GM13976 (cell line): ENCODE data around the gene GFER.
A peak's percentile ranks its signal among the peaks of the same experiment; 100 is the strongest.

Experiments used
- DNase-seq: peaks from one replicate; pipeline ENCODE4 v3.0.0; 2012; ENCODE audit warnings: low spot score
- in situ Hi-C: fragments of 300-500 bp; cut with MboI; formaldehyde crosslinking; loops from one replicate; pipeline ENCODE4 v1.12.0; 2022; ENCODE audit warnings: low sequenced_read_pairs, mixed read lengths, inconsistent platforms; ENCODE audit not compliant: unreplicated experiment
- TF ChIP-seq, protein P1 (sequence below): IDR thresholded peaks from 2 replicates; pipeline ENCODE4 v1.5.1; 2012; ENCODE audit warnings: borderline replicate concordance, mild to moderate bottlenecking; ENCODE audit not compliant: insufficient read depth; ENCODE audit errors: extremely low read depth, missing control alignments, control extremely low read depth

GFER gene

DNA sequence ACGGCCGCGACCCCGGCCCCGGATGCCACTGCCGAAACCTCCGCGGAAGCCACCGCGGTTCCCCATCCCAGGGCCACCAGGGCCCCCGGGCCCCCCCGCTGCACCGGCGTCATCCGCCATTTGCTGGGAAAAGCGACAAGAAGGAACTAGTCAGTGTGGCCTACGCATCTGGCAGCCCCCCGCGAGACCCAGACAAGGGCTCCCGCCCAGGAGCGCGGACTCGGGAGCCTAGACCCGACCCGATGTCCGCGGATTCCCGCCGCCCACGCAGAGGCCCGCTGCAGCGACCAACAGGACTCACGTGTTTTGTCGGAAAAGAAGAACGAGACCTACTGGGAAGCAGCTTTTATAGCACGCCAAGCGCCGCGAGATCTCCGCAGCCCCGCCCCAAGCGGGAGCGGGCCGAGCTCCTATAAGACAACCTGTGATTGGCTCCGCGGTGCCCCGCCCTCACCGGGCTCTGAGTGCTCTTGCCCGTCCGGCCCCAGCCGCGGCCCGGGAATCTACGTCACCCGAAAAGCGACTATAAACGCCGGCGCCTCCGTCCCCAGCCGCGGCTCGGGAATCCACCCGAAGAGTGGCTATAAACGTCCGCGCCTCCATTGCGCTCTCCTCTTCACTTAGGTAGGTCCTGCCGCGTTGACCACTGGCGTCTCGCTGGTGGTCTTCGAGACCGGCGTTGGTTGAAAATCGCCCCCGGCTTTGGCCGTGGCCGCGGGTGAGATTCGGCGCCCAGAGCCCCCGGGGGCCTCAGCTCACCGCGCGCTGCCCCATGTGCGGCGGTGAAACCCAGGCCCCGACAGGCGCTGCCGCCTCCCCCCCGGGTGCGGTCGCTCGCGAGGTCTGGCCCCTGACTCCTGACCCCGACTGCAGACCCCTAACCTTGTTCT lies 19.2 kb upstream of the GFER start, which contains the start of gene RPS2:
Gene RPS2, minus strand, starts transcription at position 321 of the 890 bp plus-strand sequence. Its CDS starts 201 bp downstream, at position 120.
- TF ChIP-seq, protein P1, sequence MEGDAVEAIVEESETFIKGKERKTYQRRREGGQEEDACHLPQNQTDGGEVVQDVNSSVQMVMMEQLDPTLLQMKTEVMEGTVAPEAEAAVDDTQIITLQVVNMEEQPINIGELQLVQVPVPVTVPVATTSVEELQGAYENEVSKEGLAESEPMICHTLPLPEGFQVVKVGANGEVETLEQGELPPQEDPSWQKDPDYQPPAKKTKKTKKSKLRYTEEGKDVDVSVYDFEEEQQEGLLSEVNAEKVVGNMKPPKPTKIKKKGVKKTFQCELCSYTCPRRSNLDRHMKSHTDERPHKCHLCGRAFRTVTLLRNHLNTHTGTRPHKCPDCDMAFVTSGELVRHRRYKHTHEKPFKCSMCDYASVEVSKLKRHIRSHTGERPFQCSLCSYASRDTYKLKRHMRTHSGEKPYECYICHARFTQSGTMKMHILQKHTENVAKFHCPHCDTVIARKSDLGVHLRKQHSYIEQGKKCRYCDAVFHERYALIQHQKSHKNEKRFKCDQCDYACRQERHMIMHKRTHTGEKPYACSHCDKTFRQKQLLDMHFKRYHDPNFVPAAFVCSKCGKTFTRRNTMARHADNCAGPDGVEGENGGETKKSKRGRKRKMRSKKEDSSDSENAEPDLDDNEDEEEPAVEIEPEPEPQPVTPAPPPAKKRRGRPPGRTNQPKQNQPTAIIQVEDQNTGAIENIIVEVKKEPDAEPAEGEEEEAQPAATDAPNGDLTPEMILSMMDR, result no peak
- peak; percentile 100 for DNase-seq
- in situ Hi-C loops, result no loop called here

DNA sequence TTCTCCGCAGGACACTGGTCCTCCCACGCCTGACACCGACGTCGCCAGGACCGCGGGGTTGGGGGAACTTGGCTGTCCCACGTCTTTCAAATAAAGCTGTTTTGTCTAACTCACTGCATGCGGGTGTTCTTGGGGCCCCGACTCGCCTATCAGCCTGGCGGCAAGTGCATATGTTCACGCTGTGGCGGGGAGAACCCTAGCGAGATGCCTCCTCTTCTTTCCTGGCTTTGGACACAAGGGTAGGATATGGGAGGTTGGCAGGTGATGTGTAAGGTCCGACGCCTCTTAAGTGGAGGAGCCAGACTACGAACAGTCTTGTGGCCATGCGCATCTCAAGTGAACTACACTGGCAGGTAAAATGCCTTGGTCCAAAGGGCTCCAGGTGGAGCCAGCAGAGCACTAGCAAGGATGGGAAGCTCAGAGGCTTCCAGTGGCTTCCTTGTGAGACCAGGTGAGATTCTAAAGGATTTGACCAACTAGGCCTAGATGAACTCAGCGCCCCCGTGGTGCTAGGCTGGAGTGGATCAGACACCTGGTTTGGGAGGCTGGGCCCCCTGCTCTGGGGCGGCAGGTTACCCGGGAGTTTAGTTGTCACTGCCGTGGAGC lies 18.5 kb upstream of the GFER start:
- TF ChIP-seq, protein P1, result no peak
- in situ Hi-C loops, result no loop called here
- no peak for DNase-seq

DNA sequence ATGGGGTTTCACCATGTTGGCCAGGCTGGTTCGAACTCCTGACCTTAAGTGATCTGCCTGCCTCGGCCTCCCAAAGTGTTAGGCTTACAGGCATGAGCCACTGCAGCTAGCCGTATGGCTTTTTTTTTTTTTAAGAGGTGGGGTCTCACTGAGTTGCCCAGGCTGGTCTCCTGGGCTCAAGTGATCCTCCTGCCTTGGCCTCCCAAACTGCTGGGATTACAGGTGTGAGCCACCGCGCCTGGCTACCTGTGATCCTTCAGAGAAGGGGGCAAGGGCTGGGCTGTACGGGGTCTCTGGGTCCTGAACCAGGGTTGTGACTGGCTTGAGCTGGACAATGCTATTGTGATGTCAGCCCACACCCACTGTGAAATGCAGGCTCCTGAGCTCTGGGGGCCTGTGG lies 17.5 kb upstream of the GFER start, which contains the start of gene RNF151:
Gene RNF151, plus strand, starts transcription at position 397 of the 400 bp plus-strand sequence. CDS start 26 bp downstream, outside the sequence.
- no peak for DNase-seq
- in situ Hi-C loops, result no loop called here
- TF ChIP-seq, protein P1, result no peak

DNA sequence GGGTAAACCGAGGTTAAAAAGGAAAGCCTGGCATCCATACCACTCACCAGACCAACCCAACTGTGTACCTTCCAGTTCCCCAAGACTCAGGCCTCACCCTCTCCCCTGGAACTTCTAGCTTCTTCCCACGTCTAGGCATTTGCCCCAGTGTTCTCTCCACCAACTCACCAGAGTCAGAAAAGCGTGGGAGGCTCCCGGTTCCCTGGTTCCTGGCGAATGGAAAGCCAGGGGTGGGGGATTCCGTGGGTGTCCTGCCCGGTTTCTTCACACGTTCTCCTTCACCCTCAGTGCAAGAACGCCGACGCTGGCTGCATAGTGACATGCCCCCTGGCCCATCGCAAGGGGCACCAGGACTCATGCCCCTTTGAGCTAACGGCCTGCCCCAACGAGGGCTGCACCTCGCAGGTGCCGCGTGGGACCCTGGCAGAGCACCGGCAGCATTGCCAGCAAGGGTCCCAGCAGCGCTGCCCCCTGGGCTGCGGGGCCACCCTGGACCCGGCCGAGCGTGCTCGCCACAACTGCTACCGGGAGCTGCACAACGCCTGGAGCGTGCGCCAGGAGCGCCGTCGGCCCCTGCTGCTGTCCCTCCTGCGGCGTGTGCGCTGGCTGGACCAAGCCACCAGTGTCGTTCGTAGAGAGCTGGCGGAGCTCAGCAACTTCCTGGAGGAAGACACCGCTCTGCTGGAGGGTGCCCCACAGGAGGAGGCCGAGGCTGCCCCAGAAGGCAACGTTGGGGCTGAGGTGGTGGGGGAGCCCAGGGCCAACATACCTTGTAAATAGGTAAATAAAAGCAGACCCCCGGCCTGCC lies 15.6 kb upstream of the GFER start:
- in situ Hi-C loops, result no loop called here
- no peak for DNase-seq
- TF ChIP-seq, protein P1, result no peak

DNA sequence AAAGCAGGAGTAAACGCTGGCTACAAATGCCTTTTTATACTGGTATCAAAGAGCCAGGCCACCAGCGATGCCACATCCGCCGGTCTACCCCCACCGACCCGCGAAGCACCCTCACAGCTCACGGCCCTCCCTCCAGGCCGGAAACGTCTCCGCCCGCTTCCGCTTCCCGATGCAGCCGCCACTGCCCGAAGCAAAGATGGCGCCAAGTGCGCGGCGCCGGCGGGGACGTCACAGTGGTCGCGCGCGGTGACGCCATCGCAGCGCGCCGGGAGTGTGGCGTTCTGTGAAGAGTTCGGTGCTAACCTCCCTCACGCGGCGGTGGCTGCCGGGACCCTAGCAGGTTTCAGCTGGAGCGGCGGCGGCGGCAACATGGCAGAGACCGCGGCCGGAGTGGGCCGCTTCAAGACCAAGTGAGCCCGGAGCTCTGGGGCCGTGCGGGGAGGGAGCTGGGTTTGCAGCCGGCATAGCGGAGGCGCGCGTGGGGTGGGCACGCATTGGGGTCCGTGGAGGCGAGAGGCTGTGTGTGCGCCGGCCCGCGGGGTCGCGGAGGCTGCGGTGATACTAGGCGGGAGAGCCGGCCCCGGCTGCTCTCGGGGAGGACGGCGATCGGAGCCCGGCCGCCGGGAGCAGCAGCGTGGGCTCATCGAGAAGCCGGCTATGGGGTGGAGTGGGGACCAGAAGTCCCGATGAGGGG lies 12.1 kb upstream of the GFER start, which contains the start of gene TBL3:
Gene TBL3, plus strand, starts transcription at position 258 of the 694 bp plus-strand sequence. Its CDS starts 112 bp downstream, at position 370.
- in situ Hi-C loops, result no loop called here
- DNase-seq, result peak; percentile 96
- TF ChIP-seq, protein P1, result no peak
